Mammary epithelial cell (primary cell): Measurements from ENCODE around the gene MRRF.

ENCODE experiments used
- CTCF ChIP-seq, 2 donors: IDR thresholded peaks in 1 of 2; conservative IDR thresholded peaks in 1 of 2; 2 replicates each; pipeline ENCODE4 v1.5.1; 2011 to 2012; ENCODE audit warnings: inconsistent platforms in 2 of 2, low read length in 2 of 2, mild to moderate bottlenecking in 2 of 2, control low read depth in 1 of 2, low read depth in 1 of 2; ENCODE audit not compliant: insufficient read depth in 1 of 2; ENCODE audit errors: extremely low read depth in 1 of 2
- EZH2 ChIP-seq: IDR thresholded peaks from 2 replicates; pipeline ENCODE4 v1.6.1; 2012; ENCODE audit warnings: low read length, inconsistent platforms, borderline replicate concordance

GRCh38 chr9:122325124-122325523 lies 60.4 kb downstream of the MRRF start:
- TF ChIP-seq CTCF (conservative IDR thresholded peaks at IDR 0.05 in 1 of 2, IDR thresholded peaks at IDR 0.05 in 1 of 2; ENCODE audit: extremely low read depth in 1 of 2, insufficient read depth in 1 of 2, low read depth in 1 of 2, low read length in 2 of 2) (no peak), EZH2 (no peak)
